ENCODE results near the gene CNNM3.
"Not testable (repeated sequence)": the region's sequence is repeated elsewhere in the genome, so short reads cannot be mapped to it uniquely, and the experiment has no call there.

Gene CNNM3

GRCh38 chr2:96839875-96840850 is 24.1 kb downstream of the CNNM3 start:
- no peak for DNase-seq (ENCODE audit: low spot score)

- no peak for DNase-seq (ENCODE audit: low spot score)
These were observed 25.8 kb downstream of the CNNM3 start for GRCh38 chr2:96841701-96842495.

GRCh38 chr2:96842600-96842999 is 26.5 kb downstream of the CNNM3 start:
- no peak for DNase-seq (ENCODE audit: low spot score)

GRCh38 chr2:96843538-96844268 is 27.6 kb downstream of the CNNM3 start, which contains the start of gene ANKRD23:
Gene ANKRD23, minus strand, starts transcription at chr2:96844021. Its CDS starts 29 bp downstream, at chr2:96843992.
- no peak for DNase-seq (ENCODE audit: low spot score)

- no peak for DNase-seq (ENCODE audit: low spot score)
These were observed 28.3 kb downstream of the CNNM3 start for GRCh38 chr2:96844405-96844808.

GRCh38 chr2:96846825-96847224 is 30.8 kb downstream of the CNNM3 start:
- DNase-seq (ENCODE audit: low spot score) = no peak

- no peak for DNase-seq (ENCODE audit: low spot score)
These were observed 31.5 kb downstream of the CNNM3 start for GRCh38 chr2:96847586-96847985.

GRCh38 chr2:96848264-96848663 is 32.2 kb downstream of the CNNM3 start:
- no peak for DNase-seq (ENCODE audit: low spot score)

GRCh38 chr2:96852667-96853066 is 36.6 kb downstream of the CNNM3 start:
- DNase-seq (ENCODE audit: low spot score) = no peak

- no peak for DNase-seq (ENCODE audit: low spot score)
These were observed 37.3 kb downstream of the CNNM3 start for GRCh38 chr2:96853321-96853720.

GRCh38 chr2:96856776-96857666 is 41.0 kb downstream of the CNNM3 start:
- DNase-seq (ENCODE audit: low spot score) = no peak

GRCh38 chr2:96857667-96858372 is 41.8 kb downstream of the CNNM3 start, which contains the start of gene ANKRD39:
Gene ANKRD39, minus strand, starts transcription at chr2:96858016. Its CDS starts 29 bp downstream, at chr2:96857987.
- DNase-seq (ENCODE audit: low spot score) = peak; percentile 97

GRCh38 chr2:96859099-96859649 is 43.1 kb downstream of the CNNM3 start:
- no peak for DNase-seq (ENCODE audit: low spot score)

- DNase-seq (ENCODE audit: low spot score) = no peak
These were observed 43.6 kb downstream of the CNNM3 start for GRCh38 chr2:96859681-96860064.

GRCh38 chr2:96860065-96861029 is 44.3 kb downstream of the CNNM3 start:
- no peak for DNase-seq (ENCODE audit: low spot score)

- DNase-seq (ENCODE audit: low spot score) = no peak
These were observed 45.0 kb downstream of the CNNM3 start for GRCh38 chr2:96861074-96861473.

GRCh38 chr2:96863056-96863455 is 47.0 kb downstream of the CNNM3 start:
- DNase-seq (ENCODE audit: low spot score) = not testable (repeated sequence)

GRCh38 chr2:96863575-96864342 is 47.7 kb downstream of the CNNM3 start:
- no peak for DNase-seq (ENCODE audit: low spot score)
